Measurements from ENCODE around the gene CCDC97.
"Not testable (repeated sequence)": the region's sequence is repeated elsewhere in the genome, so short reads cannot be mapped to it uniquely, and the experiment has no call there.

The CCDC97 gene

GRCh38 chr19:41341669-41342490, 31.9 kb downstream of the CCDC97 start:
- DNase-seq = no peak

- no peak for DNase-seq
These were observed 34.2 kb downstream of the CCDC97 start for GRCh38 chr19:41344162-41344561.

- not testable (repeated sequence) for DNase-seq
These were observed 36.9 kb downstream of the CCDC97 start for GRCh38 chr19:41346916-41347315.

GRCh38 chr19:41350735-41351338, 40.9 kb downstream of the CCDC97 start:
- peak; percentile 17 for DNase-seq

- DNase-seq = peak; percentile 44
These were observed 41.6 kb downstream of the CCDC97 start for GRCh38 chr19:41351339-41352245.

GRCh38 chr19:41352279-41352608, 42.3 kb downstream of the CCDC97 start:
- DNase-seq = no peak

GRCh38 chr19:41352609-41353465, 42.9 kb downstream of the CCDC97 start:
- peak; percentile 50 for DNase-seq

GRCh38 chr19:41353466-41354342, 43.7 kb downstream of the CCDC97 start, which contains the start of gene TGFB1:
Gene TGFB1 (minus strand): TSS chr19:41353922. CDS start chr19:41353044, 878 bp downstream.
- peak; percentile 93 for DNase-seq

- DNase-seq = no peak
These were observed 44.5 kb downstream of the CCDC97 start for GRCh38 chr19:41354343-41354953.

GRCh38 chr19:41355035-41355434, 45.1 kb downstream of the CCDC97 start:
- no peak for DNase-seq

- DNase-seq = no peak
These were observed 45.8 kb downstream of the CCDC97 start for GRCh38 chr19:41355802-41356201.

- no peak for DNase-seq
These were observed 47.2 kb downstream of the CCDC97 start for GRCh38 chr19:41356984-41357739.

GRCh38 chr19:41357746-41358145, 47.8 kb downstream of the CCDC97 start:
- no peak for DNase-seq

GRCh38 chr19:41359741-41360140, 49.8 kb downstream of the CCDC97 start:
- no peak for DNase-seq

- DNase-seq = no peak
These were observed 52.3 kb downstream of the CCDC97 start for GRCh38 chr19:41362143-41362847.

GRCh38 chr19:41363371-41363752, 53.4 kb downstream of the CCDC97 start:
- DNase-seq = no peak

- peak; percentile 99 for DNase-seq
These were observed 54.0 kb downstream of the CCDC97 start, which contains the start of gene B9D2 for GRCh38 chr19:41363753-41364523. Gene B9D2 (minus strand): TSS chr19:41364149. CDS start chr19:41363519, 630 bp downstream.

Data from fibroblast of skin of abdomen (primary cell).